Glutamatergic neuron (in vitro differentiated cells): ENCODE results near the gene POU2AF3. TPM values are rescaled to one million over a fixed set of nuclear protein-coding genes. Genes with fewer than 3 reads are reported as not detected.

Experiments
- DNase-seq: peaks from one replicate; pipeline ENCODE4 v3.0.0; 2022
- H3K27ac Mint-ChIP-seq: one replicate; pipeline ENCODE4 v1.8.0; 2020; ENCODE audit warnings: mild to moderate bottlenecking, mixed read lengths, inconsistent platforms; ENCODE audit not compliant: unreplicated experiment
- H3K27me3 Mint-ChIP-seq: one replicate; pipeline ENCODE4 v1.8.0; 2020; ENCODE audit warnings: mild to moderate bottlenecking, moderate library complexity, mixed read lengths, inconsistent platforms; ENCODE audit not compliant: unreplicated experiment
- H3K36me3 Mint-ChIP-seq: one replicate; pipeline ENCODE4 v1.8.0; 2020; ENCODE audit warnings: mild to moderate bottlenecking, mixed read lengths, inconsistent platforms; ENCODE audit not compliant: unreplicated experiment
- H3K4me1 Mint-ChIP-seq: one replicate; pipeline ENCODE4 v1.8.0; 2020; ENCODE audit warnings: mild to moderate bottlenecking, low read depth, mixed read lengths, inconsistent platforms; ENCODE audit not compliant: unreplicated experiment
- H3K4me3 Mint-ChIP-seq: one replicate; pipeline ENCODE4 v1.8.0; 2020; ENCODE audit warnings: mild to moderate bottlenecking, mixed read lengths, inconsistent platforms; ENCODE audit not compliant: unreplicated experiment
- H3K9me3 Mint-ChIP-seq: one replicate; pipeline ENCODE4 v1.8.0; 2020; ENCODE audit warnings: mild to moderate bottlenecking, moderate library complexity, mixed read lengths, inconsistent platforms; ENCODE audit not compliant: unreplicated experiment
- total RNA-seq: library from RNA; stranded (reverse); fragmentation: NEBNext Ultra II Directional; extraction: Animal tissue kit (Norgen Biotek cat#: 25700); gene quantifications from one replicate; pipeline ENCODE4 v1.2.1, GENCODE V29; 2021; ENCODE audit not compliant: unreplicated experiment
- TF ChIP-seq, protein P1 (sequence below): fragments of 200-600 bp; sonication (generic); IDR thresholded peaks from one replicate; pipeline ENCODE4 v1.5.0; 2021; ENCODE audit not compliant: partially characterized antibody, unreplicated experiment

Gene POU2AF3
- total RNA-seq, 1 donor from 2014 or later: not detected

DNA sequence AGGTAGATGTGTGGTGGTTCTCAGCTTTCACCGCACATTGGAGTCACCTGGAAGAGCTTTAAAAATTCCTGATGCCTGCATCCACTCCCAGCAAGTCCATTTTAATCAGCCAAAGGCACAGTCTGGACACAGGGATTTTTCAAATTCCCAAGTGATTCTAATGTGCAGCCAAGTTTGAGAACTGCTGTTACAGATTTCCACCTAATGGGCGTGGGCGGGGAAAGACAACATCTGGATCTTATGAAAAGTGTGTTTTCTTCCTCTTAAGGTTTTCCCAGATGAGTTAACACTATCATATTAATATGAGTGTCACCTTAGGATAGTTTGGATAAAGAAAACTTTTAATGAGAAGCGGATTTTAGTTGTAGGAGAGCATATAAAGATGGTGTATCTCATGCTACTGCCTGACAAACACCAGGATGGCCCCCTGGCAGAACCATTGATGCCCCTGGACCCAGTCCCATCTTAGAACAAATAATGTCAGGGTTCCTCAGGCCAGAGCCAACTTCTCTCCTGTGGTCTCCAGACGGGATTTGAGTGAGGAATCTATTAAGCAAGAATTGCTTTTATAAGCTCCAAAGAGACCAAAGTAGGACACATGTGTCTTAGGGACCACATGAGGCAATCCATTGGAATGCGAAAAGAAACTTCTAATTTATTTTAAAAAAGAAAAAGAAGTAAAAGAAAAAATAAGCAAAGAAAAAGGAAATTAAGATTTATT is 48.8 kb downstream of the POU2AF3 start:
- H3K9me3 Mint-ChIP-seq: no peaks in the 10 kb centered on the region
- H3K4me3 Mint-ChIP-seq: no peak overlapping the region
- TF ChIP-seq, protein P1, sequence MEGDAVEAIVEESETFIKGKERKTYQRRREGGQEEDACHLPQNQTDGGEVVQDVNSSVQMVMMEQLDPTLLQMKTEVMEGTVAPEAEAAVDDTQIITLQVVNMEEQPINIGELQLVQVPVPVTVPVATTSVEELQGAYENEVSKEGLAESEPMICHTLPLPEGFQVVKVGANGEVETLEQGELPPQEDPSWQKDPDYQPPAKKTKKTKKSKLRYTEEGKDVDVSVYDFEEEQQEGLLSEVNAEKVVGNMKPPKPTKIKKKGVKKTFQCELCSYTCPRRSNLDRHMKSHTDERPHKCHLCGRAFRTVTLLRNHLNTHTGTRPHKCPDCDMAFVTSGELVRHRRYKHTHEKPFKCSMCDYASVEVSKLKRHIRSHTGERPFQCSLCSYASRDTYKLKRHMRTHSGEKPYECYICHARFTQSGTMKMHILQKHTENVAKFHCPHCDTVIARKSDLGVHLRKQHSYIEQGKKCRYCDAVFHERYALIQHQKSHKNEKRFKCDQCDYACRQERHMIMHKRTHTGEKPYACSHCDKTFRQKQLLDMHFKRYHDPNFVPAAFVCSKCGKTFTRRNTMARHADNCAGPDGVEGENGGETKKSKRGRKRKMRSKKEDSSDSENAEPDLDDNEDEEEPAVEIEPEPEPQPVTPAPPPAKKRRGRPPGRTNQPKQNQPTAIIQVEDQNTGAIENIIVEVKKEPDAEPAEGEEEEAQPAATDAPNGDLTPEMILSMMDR: no peak
- H3K27me3 Mint-ChIP-seq: no peaks in the 10 kb centered on the region
- DNase-seq: no peak
- no peaks in the 10 kb centered on the region for H3K4me1 Mint-ChIP-seq
- H3K27ac Mint-ChIP-seq: no peak overlapping the region
- no peaks in the 10 kb centered on the region for H3K36me3 Mint-ChIP-seq

DNA sequence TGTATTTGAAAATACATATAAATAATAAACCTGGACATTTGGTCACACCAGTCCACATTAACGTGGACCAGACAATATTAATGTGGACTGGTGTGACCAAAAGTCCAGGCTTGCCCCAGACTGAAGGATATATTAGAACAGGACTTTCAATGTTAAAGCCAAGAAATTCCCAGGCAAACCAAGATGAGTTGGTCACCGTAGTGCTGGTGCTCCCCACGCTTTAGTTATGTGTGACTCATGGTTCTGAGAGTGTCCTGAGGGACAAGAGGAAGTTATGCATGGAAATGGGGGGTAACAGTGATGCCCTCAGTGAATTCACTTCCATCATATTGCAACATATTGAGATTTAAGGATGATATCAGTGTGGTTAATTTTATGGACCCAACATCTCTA is 49.4 kb downstream of the POU2AF3 start:
- Mint-ChIP-seq H3K36me3 (no peaks in the 10 kb centered on the region), H3K9me3 (no peaks in the 10 kb centered on the region), H3K27me3 (no peaks in the 10 kb centered on the region), H3K27ac (no peak overlapping the region), H3K4me3 (no peak overlapping the region), H3K4me1 (no peaks in the 10 kb centered on the region)
- TF ChIP-seq, protein P1: no peak
- no peak for DNase-seq

DNA sequence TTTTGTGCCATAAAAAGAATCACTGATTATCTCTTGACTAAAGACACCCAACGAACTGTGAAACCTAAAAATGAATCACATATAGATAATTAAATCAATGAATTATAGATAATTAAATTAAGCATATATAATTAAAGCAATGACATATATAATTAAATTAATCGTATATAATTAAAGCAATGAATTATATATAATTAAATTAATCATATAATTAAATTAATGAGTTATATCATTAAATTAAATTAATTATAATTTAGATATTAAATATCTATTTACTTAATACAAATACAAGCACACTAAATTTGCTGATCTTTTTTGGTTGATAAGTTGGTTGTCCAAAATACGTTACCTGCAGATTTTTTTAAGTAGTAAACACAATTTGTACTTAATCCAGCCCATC is 49.8 kb downstream of the POU2AF3 start:
- H3K9me3 Mint-ChIP-seq: no peaks in the 10 kb centered on the region
- H3K36me3 Mint-ChIP-seq: no peaks in the 10 kb centered on the region
- H3K27ac Mint-ChIP-seq: no peak overlapping the region
- DNase-seq: no peak
- no peaks in the 10 kb centered on the region for H3K27me3 Mint-ChIP-seq
- H3K4me1 Mint-ChIP-seq: no peaks in the 10 kb centered on the region
- TF ChIP-seq, protein P1: no peak
- H3K4me3 Mint-ChIP-seq: no peak overlapping the region

DNA sequence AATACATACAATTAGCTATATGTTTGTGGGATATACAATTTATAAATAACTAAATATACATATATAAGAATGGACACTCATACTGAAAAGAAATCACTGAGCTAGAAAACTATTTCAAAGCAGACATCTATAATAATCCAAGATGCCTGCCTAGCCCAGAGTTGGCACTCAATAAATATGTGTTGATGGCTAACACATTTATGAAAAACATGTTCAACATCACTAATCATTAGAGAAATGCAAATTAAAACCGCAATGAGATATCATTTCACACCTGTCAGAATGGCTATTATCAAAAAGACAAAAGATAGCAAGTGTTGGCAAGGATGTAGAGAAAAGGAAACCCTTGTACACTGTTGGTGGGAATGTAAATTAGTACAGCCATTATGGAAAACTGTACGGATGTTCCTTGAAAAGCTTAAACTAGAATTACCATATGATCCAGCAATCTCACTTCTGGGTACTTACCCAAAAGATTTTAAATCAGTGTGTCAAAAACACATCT is 50.9 kb downstream of the POU2AF3 start:
- TF ChIP-seq, protein P1: no peak
- Mint-ChIP-seq H3K27ac (no peak overlapping the region), H3K4me3 (no peak overlapping the region), H3K9me3 (no peaks in the 10 kb centered on the region), H3K27me3 (no peaks in the 10 kb centered on the region), H3K4me1 (no peaks in the 10 kb centered on the region), H3K36me3 (no peaks in the 10 kb centered on the region)
- no peak for DNase-seq

DNA sequence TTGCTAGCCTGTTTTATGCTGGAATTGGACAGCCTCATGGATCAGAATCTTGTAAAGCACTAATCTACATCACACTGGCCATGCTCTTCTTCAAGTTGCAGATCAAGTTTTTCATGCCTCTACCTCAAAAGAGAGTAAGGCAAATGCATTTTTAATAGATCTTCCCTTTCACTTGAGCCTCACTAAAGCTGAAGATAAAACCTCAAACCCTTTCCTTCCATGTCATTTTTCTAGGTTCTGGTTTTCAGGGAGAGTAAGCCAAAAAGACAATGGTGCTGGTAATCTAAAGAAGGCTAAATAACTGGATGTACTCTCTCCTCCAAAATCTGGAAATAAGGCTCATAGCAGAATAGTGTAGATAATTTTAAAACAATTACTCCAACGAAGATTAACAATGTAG is 52.5 kb downstream of the POU2AF3 start:
- Mint-ChIP-seq H3K27ac (no peak overlapping the region), H3K27me3 (no peaks in the 10 kb centered on the region), H3K4me3 (no peak overlapping the region), H3K9me3 (no peaks in the 10 kb centered on the region), H3K4me1 (no peaks in the 10 kb centered on the region), H3K36me3 (no peaks in the 10 kb centered on the region)
- no peak for DNase-seq
- TF ChIP-seq, protein P1: no peak
